BJ (cell line): ENCODE results near the gene ARHGEF2. TPM values are rescaled to one million over a fixed set of nuclear protein-coding genes. Genes with fewer than 3 reads are reported as not detected.

Experiments used
- CTCF ChIA-PET: fragments of 350-600 bp; formaldehyde crosslinking; extraction: SDS; loops from one replicate; lab custom pipeline; 2021; ENCODE audit warnings: antibody characterized with exemption, inconsistent platforms; lab: Yijun Ruan, JAX
- POLR2A ChIA-PET: fragments of 300-600 bp; sonication (Branson Sonifier 250); formaldehyde crosslinking; extraction: SDS; loops from one replicate; lab custom pipeline; 2021; ENCODE audit warnings: antibody characterized with exemption; lab: Charles Lee
- DNase-seq: peaks from one replicate; pipeline ENCODE4 v3.0.0-alpha.2; 2011; ENCODE audit warnings: low read depth
- H3K27me3 ChIP-seq: 2 replicates; pipeline ENCODE4 v1.6.0; 2011; ENCODE audit warnings: low read length; ENCODE audit not compliant: control insufficient read depth, insufficient read depth
- H3K36me3 ChIP-seq: 2 replicates; pipeline ENCODE4 v1.5.1; 2011; ENCODE audit warnings: low read length; ENCODE audit not compliant: control insufficient read depth, insufficient read depth
- H3K4me3 ChIP-seq: 2 replicates; pipeline ENCODE4 v1.5.1; 2011; ENCODE audit warnings: low read depth, mild to moderate bottlenecking, control low read depth, low read length
- polyA plus RNA-seq: library from polyadenylated mRNA; depleted of rRNA; stranded (reverse); fragments of >200 nt; gene quantifications from 2 replicates; pipeline ENCODE4 v1.2.3, GENCODE V29; 2011
- TF ChIP-seq, protein P1 (sequence below): IDR thresholded peaks from 2 replicates; pipeline ENCODE4 v1.5.1; 2011; ENCODE audit warnings: low read depth, mild to moderate bottlenecking, control low read depth, inconsistent platforms, low read length, moderate library complexity; ENCODE audit not compliant: insufficient read depth

The ARHGEF2 gene
- polyA plus RNA-seq, 1 experiment: 213 TPM

DNA sequence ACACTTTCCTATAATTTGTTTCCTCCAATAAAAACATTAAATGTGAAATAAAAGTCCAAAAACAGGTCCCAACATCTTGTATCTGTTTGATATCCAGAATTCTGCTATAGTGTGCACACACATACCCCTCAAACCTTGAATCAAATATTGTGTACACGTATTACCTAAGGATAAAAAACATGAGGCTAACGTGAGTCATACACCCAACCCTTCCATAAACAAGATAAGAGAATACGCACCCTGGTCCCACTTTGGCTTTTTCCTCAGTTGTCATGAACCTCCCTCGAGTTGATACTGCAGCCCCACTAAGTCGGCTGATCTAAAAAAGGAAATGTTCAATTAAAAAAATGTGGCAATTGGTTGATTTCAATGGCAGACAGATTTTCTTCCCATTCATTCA is 49.3 kb downstream of the ARHGEF2 start:
- Histone ChIP-seq H3K36me3 (peaks cover 22% of the 10 kb centered on the region), H3K27me3 (no peaks in the 10 kb centered on the region), H3K4me3 (no peak overlapping the region)
- TF ChIP-seq, protein P1, sequence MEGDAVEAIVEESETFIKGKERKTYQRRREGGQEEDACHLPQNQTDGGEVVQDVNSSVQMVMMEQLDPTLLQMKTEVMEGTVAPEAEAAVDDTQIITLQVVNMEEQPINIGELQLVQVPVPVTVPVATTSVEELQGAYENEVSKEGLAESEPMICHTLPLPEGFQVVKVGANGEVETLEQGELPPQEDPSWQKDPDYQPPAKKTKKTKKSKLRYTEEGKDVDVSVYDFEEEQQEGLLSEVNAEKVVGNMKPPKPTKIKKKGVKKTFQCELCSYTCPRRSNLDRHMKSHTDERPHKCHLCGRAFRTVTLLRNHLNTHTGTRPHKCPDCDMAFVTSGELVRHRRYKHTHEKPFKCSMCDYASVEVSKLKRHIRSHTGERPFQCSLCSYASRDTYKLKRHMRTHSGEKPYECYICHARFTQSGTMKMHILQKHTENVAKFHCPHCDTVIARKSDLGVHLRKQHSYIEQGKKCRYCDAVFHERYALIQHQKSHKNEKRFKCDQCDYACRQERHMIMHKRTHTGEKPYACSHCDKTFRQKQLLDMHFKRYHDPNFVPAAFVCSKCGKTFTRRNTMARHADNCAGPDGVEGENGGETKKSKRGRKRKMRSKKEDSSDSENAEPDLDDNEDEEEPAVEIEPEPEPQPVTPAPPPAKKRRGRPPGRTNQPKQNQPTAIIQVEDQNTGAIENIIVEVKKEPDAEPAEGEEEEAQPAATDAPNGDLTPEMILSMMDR: no peak
- CTCF ChIA-PET: no interaction called here
- no peak for DNase-seq
- POLR2A ChIA-PET: no interaction called here

- POLR2A ChIA-PET: no interaction called here
- CTCF ChIA-PET: no interaction called here
Observed at GRCh38 chr1:155925506-155925905, 52.8 kb downstream of the ARHGEF2 start.

DNA sequence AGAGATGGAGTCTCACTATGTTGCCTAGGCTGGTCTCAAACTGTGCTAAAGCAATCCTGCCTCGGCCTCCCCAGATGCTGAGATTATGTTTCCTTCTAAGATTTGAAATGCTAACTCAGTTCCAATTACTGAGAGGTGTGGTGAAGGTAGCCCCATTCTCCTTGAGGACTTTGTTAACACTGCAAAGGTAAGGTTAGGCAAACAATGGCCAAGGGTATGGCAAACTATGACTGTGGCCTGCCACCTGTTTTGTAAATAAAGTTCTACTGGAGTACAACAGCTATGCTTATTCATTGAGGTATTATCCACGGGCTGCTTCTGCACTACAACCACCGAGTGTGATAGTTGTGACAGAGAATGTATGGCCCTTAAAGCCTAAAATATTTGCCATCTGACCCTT is 57.6 kb downstream of the ARHGEF2 start:
- Histone ChIP-seq H3K27me3 (no peaks in the 10 kb centered on the region), H3K36me3 (peaks cover 31% of the 10 kb centered on the region), H3K4me3 (no peak overlapping the region)
- CTCF ChIA-PET: interaction anchor here (1.0 to 3.2 kb wide), 3 partner anchors 10 to 69 kb away, joined by 3 to 10 read pairs (median 8); no protein-coding TSS in a partner anchor
- POLR2A ChIA-PET: no interaction called here
- TF ChIP-seq, protein P1: no peak
- DNase-seq: no peak

More at GRCh38 chr1:155925506-155925905, 52.8 kb downstream of the ARHGEF2 start:
- Histone ChIP-seq H3K27me3 (no peaks in the 10 kb centered on the region), H3K36me3 (peaks cover 31% of the 10 kb centered on the region), H3K4me3 (no peak overlapping the region)
- TF ChIP-seq, protein P1: no peak
- DNase-seq: no peak

- Histone ChIP-seq H3K4me3 (no peak overlapping the region), H3K36me3 (peaks cover 30% of the 10 kb centered on the region), H3K27me3 (no peaks in the 10 kb centered on the region)
- no peak for DNase-seq
- POLR2A ChIA-PET: no interaction called here
- TF ChIP-seq, protein P1: no peak
- CTCF ChIA-PET: interaction anchor here (1.4 to 3.2 kb wide), 2 partner anchors 11 to 13 kb away, joined by 8 to 10 read pairs; no protein-coding TSS in a partner anchor
Observed at GRCh38 chr1:155919801-155920200, 58.5 kb downstream of the ARHGEF2 start.

GRCh38 chr1:155918660-155919059 is 59.7 kb downstream of the ARHGEF2 start:
- DNase-seq: no peak
- POLR2A ChIA-PET: no interaction called here
- Histone ChIP-seq H3K27me3 (no peaks in the 10 kb centered on the region), H3K4me3 (no peak overlapping the region), H3K36me3 (peaks cover 29% of the 10 kb centered on the region)
- TF ChIP-seq, protein P1: no peak
- CTCF ChIA-PET: interaction anchor here (0.6 to 3.2 kb wide), 3 partner anchors 14 to 200 kb away, joined by 3 to 10 read pairs (median 3); no protein-coding TSS in a partner anchor
